RWPE1 (cell line): ENCODE results near the gene FBXO17.

Experiments
- CTCF ChIA-PET: fragments of 350-600 bp; sonication (Branson Sonifier 250); formaldehyde crosslinking; extraction: SDS; loops from one replicate; lab custom pipeline; 2021; lab: Yijun Ruan, JAX
- POLR2A ChIA-PET: fragments of 400-600 bp; formaldehyde crosslinking; extraction: SDS; loops from one replicate; lab custom pipeline; 2020; ENCODE audit warnings: antibody characterized with exemption; ENCODE audit not compliant: low non-redundant PET; lab: Yijun Ruan, JAX
- DNase-seq: peaks from one replicate; pipeline ENCODE4 v3.0.0; 2012; ENCODE audit warnings: low spot score
- H3K27ac ChIP-seq: fragments of 450-650 bp; 2 replicates; pipeline ENCODE4 v1.5.1; 2017
- TF ChIP-seq, protein P1 (sequence below): fragments of 450-650 bp; conservative IDR thresholded peaks from 2 replicates; pipeline ENCODE4 v1.5.1; 2017; ENCODE audit warnings: low read depth, mild to moderate bottlenecking

The FBXO17 gene

DNA sequence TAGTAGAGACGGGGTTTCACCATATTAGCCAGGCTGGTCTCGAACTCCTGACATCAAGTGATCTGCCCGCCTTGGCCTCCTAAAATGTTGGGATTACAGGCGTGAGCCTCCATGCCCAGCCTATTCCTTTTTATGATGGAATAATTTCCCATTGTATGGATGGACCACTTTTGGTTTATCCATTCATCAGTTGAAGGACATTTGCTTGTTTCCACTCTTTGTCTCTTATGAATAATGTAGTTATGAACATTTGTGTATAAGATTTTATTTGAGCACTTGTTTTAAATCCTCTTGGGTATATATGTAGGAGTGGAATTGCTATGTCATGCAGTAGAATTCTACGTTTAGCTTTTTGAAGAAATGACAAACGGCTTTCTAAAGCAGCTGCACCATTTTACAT, 33.5 kb upstream of the FBXO17 start:
- H3K27ac ChIP-seq = no peak overlapping the region
- TF ChIP-seq, protein P1, sequence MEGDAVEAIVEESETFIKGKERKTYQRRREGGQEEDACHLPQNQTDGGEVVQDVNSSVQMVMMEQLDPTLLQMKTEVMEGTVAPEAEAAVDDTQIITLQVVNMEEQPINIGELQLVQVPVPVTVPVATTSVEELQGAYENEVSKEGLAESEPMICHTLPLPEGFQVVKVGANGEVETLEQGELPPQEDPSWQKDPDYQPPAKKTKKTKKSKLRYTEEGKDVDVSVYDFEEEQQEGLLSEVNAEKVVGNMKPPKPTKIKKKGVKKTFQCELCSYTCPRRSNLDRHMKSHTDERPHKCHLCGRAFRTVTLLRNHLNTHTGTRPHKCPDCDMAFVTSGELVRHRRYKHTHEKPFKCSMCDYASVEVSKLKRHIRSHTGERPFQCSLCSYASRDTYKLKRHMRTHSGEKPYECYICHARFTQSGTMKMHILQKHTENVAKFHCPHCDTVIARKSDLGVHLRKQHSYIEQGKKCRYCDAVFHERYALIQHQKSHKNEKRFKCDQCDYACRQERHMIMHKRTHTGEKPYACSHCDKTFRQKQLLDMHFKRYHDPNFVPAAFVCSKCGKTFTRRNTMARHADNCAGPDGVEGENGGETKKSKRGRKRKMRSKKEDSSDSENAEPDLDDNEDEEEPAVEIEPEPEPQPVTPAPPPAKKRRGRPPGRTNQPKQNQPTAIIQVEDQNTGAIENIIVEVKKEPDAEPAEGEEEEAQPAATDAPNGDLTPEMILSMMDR = no peak
- ChIA-PET CTCF (no interaction called here), POLR2A (no interaction called here)
- DNase-seq = no peak

DNA sequence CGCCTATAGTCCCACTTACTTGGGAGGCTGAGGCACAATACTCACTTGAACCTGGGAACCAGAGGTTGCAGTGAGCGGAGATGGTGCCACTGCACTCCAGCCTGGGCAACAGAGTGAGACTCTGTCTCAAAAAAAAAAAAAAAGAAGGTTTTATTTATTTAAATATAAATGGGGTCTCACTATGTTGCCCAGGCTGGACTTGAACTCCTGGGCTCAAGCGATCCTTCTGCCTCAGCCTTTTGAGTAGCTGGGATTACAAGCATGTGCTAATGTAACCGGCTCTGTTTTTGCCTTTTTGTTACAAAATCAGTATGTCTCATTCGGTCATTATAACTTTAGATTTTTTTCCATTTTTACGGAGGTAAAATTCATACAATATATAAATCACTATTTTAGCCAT, 32.6 kb upstream of the FBXO17 start:
- POLR2A ChIA-PET = no interaction called here
- TF ChIP-seq, protein P1 = no peak
- H3K27ac ChIP-seq = no peak overlapping the region
- DNase-seq = no peak
- CTCF ChIA-PET = no interaction called here

DNA sequence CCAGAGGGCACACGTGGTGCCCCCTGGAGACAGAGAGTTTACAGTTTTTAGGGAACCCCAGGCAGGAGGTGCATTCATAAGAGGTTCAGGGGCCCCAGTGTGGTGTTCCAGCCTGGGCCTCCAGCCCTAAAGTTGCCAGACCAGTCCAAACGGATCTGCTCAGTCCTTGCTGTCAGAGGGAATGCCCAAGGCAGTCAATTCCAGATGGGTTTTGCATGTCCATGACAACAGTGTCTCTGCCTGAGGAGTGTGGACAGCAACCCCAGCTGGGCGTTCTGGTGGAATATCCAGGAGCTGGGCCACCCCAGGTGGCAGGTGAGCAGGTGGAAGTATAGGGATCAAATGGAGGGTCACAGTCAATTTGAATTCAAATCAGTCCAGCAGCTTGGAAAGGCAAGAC, 31.6 kb upstream of the FBXO17 start:
- no peak overlapping the region for H3K27ac ChIP-seq
- TF ChIP-seq, protein P1 = no peak
- no peak for DNase-seq
- POLR2A ChIA-PET = no interaction called here
- CTCF ChIA-PET = interaction anchor here (0.6 kb wide), 2 partner anchors 10 to 112 kb away, joined by 3 to 4 read pairs; no protein-coding TSS in a partner anchor

DNA sequence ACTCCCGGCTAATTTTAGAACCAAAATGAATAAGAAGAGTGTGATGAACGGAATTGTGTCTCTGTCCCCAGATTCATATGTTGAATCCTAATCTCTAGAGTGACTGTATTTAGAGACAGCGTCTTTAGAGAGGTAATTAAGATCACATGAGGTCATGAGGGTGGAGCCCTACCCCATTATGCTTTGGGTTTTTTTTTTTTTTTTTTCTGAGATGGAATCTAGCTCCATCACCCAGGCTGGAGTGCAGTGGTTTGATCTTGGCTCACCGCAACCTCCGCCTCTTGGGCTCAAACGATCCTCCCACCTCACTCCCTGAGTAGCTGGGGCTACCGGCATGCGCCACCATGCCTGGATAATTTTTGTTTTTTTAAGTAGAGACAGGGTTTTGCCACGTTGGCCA, 28.9 kb upstream of the FBXO17 start:
- TF ChIP-seq, protein P1 = no peak
- DNase-seq = no peak
- ChIA-PET POLR2A (no interaction called here), CTCF (interaction anchor here (0.5 to 0.7 kb wide), 2 partner anchors 48 to 205 kb away, joined by 3 read pairs; no protein-coding TSS in a partner anchor)
- H3K27ac ChIP-seq = no peak overlapping the region

- no peak overlapping the region for H3K27ac ChIP-seq
- TF ChIP-seq, protein P1 = no peak
- no peak for DNase-seq
- ChIA-PET POLR2A (no interaction called here), CTCF (interaction anchor here (0.7 kb wide), 1 partner anchor 48 kb away, joined by 3 read pairs; no protein-coding TSS in a partner anchor)
Observed at GRCh38 chr19:39003796-39004195, 28.3 kb upstream of the FBXO17 start.

GRCh38 chr19:39003188-39003587, 27.6 kb upstream of the FBXO17 start:
- TF ChIP-seq, protein P1 = no peak
- no peak for DNase-seq
- ChIA-PET POLR2A (no interaction called here), CTCF (no interaction called here)
- no peak overlapping the region for H3K27ac ChIP-seq
